Prostate gland (tissue), 2 donors: ENCODE data around the gene OLFM2.

Experiments used
- POLR2A ChIP-seq: fragments of 450-650 bp; IDR thresholded peaks from one replicate; pipeline ENCODE4 v1.6.1; 2016; ENCODE audit warnings: antibody characterized with exemption, mild to moderate bottlenecking
- POLR2AphosphoS5 ChIP-seq: sonication (generic); formaldehyde crosslinking; IDR thresholded peaks from one replicate; pipeline ENCODE4 v1.6.1; 2017; ENCODE audit warnings: antibody characterized with exemption
- TF ChIP-seq, protein P1 (sequence below), 4 experiments: fragments of 200-600 bp in 2 of 4; fragments of 450-650 bp in 2 of 4; sonication (generic) in 2 of 4; IDR thresholded peaks; 1 replicate in 3 of 4; 2 replicates in 1 of 4; pipeline ENCODE4 v1.5.1; 2016 to 2019; ENCODE audit warnings: antibody characterized with exemption in 4 of 4, mild to moderate bottlenecking in 2 of 4, moderate library complexity in 2 of 4

- TF ChIP-seq, protein P1, sequence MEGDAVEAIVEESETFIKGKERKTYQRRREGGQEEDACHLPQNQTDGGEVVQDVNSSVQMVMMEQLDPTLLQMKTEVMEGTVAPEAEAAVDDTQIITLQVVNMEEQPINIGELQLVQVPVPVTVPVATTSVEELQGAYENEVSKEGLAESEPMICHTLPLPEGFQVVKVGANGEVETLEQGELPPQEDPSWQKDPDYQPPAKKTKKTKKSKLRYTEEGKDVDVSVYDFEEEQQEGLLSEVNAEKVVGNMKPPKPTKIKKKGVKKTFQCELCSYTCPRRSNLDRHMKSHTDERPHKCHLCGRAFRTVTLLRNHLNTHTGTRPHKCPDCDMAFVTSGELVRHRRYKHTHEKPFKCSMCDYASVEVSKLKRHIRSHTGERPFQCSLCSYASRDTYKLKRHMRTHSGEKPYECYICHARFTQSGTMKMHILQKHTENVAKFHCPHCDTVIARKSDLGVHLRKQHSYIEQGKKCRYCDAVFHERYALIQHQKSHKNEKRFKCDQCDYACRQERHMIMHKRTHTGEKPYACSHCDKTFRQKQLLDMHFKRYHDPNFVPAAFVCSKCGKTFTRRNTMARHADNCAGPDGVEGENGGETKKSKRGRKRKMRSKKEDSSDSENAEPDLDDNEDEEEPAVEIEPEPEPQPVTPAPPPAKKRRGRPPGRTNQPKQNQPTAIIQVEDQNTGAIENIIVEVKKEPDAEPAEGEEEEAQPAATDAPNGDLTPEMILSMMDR (IDR thresholded peaks at IDR 0.05), result no peak
- TF ChIP-seq POLR2AphosphoS5 (no peak), POLR2A (peak; percentile 29)
These were observed 116.8 kb downstream of the OLFM2 start for GRCh38 chr19:9819596-9819909.
